Colonic mucosa (tissue), 4 donors: Measurements from ENCODE around the gene FGD4. TPM values are rescaled to one million over a fixed set of nuclear protein-coding genes. Genes with fewer than 3 reads are reported as not detected.

Experiments used
- DNase-seq: peaks from one replicate; pipeline ENCODE4 v3.0.0-alpha.2; 2020
- H3K27ac ChIP-seq: fragments of 200-600 bp; one replicate; pipeline ENCODE4 v1.8.0; 2021
- H3K27me3 ChIP-seq: fragments of 200-600 bp; one replicate; pipeline ENCODE4 v1.8.0; 2021
- H3K36me3 ChIP-seq: fragments of 200-600 bp; one replicate; pipeline ENCODE4 v1.8.0; 2021
- H3K4me1 ChIP-seq: fragments of 200-600 bp; one replicate; pipeline ENCODE4 v1.8.0; 2021; ENCODE audit warnings: mild to moderate bottlenecking
- H3K4me3 ChIP-seq: fragments of 200-600 bp; one replicate; pipeline ENCODE4 v1.8.0; 2021
- H3K9ac ChIP-seq, 2 donors: one replicate each; pipeline ENCODE4 v1.7.0; 2013; ENCODE audit warnings: control low read depth in 2 of 2, low read depth in 2 of 2, low read length in 2 of 2
- H3K9me3 ChIP-seq: fragments of 200-600 bp; one replicate; pipeline ENCODE4 v1.8.0; 2021
- CTCF ChIP-seq: fragments of 200-600 bp; IDR thresholded peaks from one replicate; pipeline ENCODE4 v1.8.0; 2022; ENCODE audit warnings: antibody characterized with exemption, mild to moderate bottlenecking
- intact Hi-C: fragments of 100-400 bp; cut with DNase I; formaldehyde crosslinking; loops from one replicate; pipeline ENCODE4 v1.14.1; 2022
- total RNA-seq, 2 donors: library from RNA; stranded (reverse); fragmentation: NEBNext Ultra II Directional in 1 of 2; extraction: Animal tissue kit (Norgen Biotek cat#: 25700) in 1 of 2; gene quantifications; one replicate each; pipeline ENCODE4 v1.2.1, GENCODE V29; 2021
- donor health status: healthy.
- donor health status: DM: no; HTN: no; CAD: no.
- donor health status: DM: no; HTN: no; CAD: no.

Gene FGD4
- total RNA-seq, 2 donors from 2014 or later, result 38.4 to 47.6 TPM

- DNase-seq, result no peak
- Histone ChIP-seq H3K36me3 (no peaks in the 10 kb centered on the region), H3K9me3 (no peaks in the 10 kb centered on the region), H3K9ac (no peak overlapping the region), H3K4me1 (no peaks in the 10 kb centered on the region), H3K27ac (no peak overlapping the region), H3K27me3 (no peaks in the 10 kb centered on the region), H3K4me3 (no peak overlapping the region)
- no peak for TF ChIP-seq CTCF
- intact Hi-C loops, result no loop called here
Observed at GRCh38 chr12:32379213-32379612, 20.1 kb upstream of the FGD4 start.

GRCh38 chr12:32379667-32380066, 19.7 kb upstream of the FGD4 start:
- H3K27me3 ChIP-seq, result no peaks in the 10 kb centered on the region
- H3K9ac ChIP-seq, result no peak overlapping the region
- no peak for DNase-seq
- no peaks in the 10 kb centered on the region for H3K4me1 ChIP-seq
- intact Hi-C loops, result no loop called here
- TF ChIP-seq CTCF, result no peak
- H3K4me3 ChIP-seq, result no peak overlapping the region
- H3K36me3 ChIP-seq, result no peaks in the 10 kb centered on the region
- H3K27ac ChIP-seq, result no peak overlapping the region
- no peaks in the 10 kb centered on the region for H3K9me3 ChIP-seq

- no peak overlapping the region for H3K4me3 ChIP-seq
- no peak for TF ChIP-seq CTCF
- no peaks in the 10 kb centered on the region for H3K4me1 ChIP-seq
- H3K9ac ChIP-seq, result no peak overlapping the region
- no peaks in the 10 kb centered on the region for H3K9me3 ChIP-seq
- H3K36me3 ChIP-seq, result no peaks in the 10 kb centered on the region
- no peaks in the 10 kb centered on the region for H3K27me3 ChIP-seq
- DNase-seq, result no peak
- H3K27ac ChIP-seq, result no peak overlapping the region
- intact Hi-C loops, result no loop called here
Observed at GRCh38 chr12:32382226-32382625, 17.1 kb upstream of the FGD4 start.

GRCh38 chr12:32390572-32391219, 8.7 kb upstream of the FGD4 start:
- Histone ChIP-seq H3K9ac (peak overlapping the region in 1 of 2 donors; percentile 50), H3K4me1 (no peaks in the 10 kb centered on the region), H3K27me3 (no peaks in the 10 kb centered on the region), H3K27ac (no peak overlapping the region), H3K9me3 (no peaks in the 10 kb centered on the region), H3K36me3 (no peaks in the 10 kb centered on the region), H3K4me3 (peak overlapping the region; percentile 42)
- intact Hi-C loops, result no loop called here
- no peak for TF ChIP-seq CTCF
- DNase-seq, result peak; percentile 52

- TF ChIP-seq CTCF, result no peak
- peaks cover 4% of the 10 kb centered on the region for H3K4me1 ChIP-seq
- intact Hi-C loops, result no loop called here
- no peak overlapping the region for H3K27ac ChIP-seq
- H3K36me3 ChIP-seq, result no peaks in the 10 kb centered on the region
- H3K9ac ChIP-seq, result no peak overlapping the region
- H3K9me3 ChIP-seq, result no peaks in the 10 kb centered on the region
- no peak for DNase-seq
- no peak overlapping the region for H3K4me3 ChIP-seq
- H3K27me3 ChIP-seq, result no peaks in the 10 kb centered on the region
Observed at GRCh38 chr12:32395026-32395425, 4.3 kb upstream of the FGD4 start.
